Heart left ventricle (tissue), 16 donors: Measurements from ENCODE around the gene FCRL5. TPM values are rescaled to one million over a fixed set of nuclear protein-coding genes. Genes with fewer than 3 reads are reported as not detected.

Experiments used
- ATAC-seq, 4 donors: fragments of 200-7000 bp; cut with Tn5 transposase; one replicate each; pipeline ENCODE4 v1.9.1; 2020 to 2022; ENCODE audit warnings: moderate library complexity in 4 of 4, mild to moderate bottlenecking in 3 of 4, moderate number of reproducible peaks in 1 of 4
- DNase-seq, 5 donors: peaks; one replicate each; pipeline ENCODE4 v3.0.0-alpha.2; 2020
- H3K27ac ChIP-seq, 12 donors: fragments of 200-600 bp; sonication (generic) in 4 of 12; one replicate each; pipeline versions ENCODE4 v1.5.0 to v1.8.0; 2016 to 2022; ENCODE audit warnings: mild to moderate bottlenecking in 2 of 12
- H3K27me3 ChIP-seq, 9 donors: fragments of 200-600 bp; sonication (generic) in 2 of 9; one replicate each; pipeline versions ENCODE4 v1.5.1 to v1.8.0; 2016 to 2022; ENCODE audit warnings: mild to moderate bottlenecking in 3 of 9
- H3K36me3 ChIP-seq, 9 donors: fragments of 200-600 bp; sonication (generic) in 2 of 9; one replicate each; pipeline versions ENCODE4 v1.5.0 to v1.8.0; 2018 to 2022; ENCODE audit warnings: mild to moderate bottlenecking in 2 of 9
- H3K4me1 ChIP-seq, 12 donors: fragments of 200-600 bp; sonication (generic) in 4 of 12; one replicate each; pipeline versions ENCODE4 v1.5.0 to v1.8.0; 2016 to 2022; ENCODE audit warnings: mild to moderate bottlenecking in 3 of 12
- H3K4me3 ChIP-seq, 12 donors: fragments of 200-600 bp; sonication (generic) in 4 of 12; one replicate each; pipeline versions ENCODE4 v1.5.0 to v1.8.0; 2017 to 2022; ENCODE audit warnings: mild to moderate bottlenecking in 9 of 12, moderate library complexity in 4 of 12
- H3K9me3 ChIP-seq, 12 donors: fragments of 200-600 bp; sonication (generic) in 4 of 12; one replicate each; pipeline versions ENCODE4 v1.5.0 to v1.8.0; 2016 to 2022; ENCODE audit warnings: mild to moderate bottlenecking in 1 of 12
- CTCF ChIP-seq, 12 donors: fragments of 200-600 bp; sonication (generic) in 4 of 12; IDR thresholded peaks; one replicate each; pipeline versions ENCODE4 v1.5.0 to v1.8.0; 2018 to 2022; ENCODE audit warnings: antibody characterized with exemption in 12 of 12, mild to moderate bottlenecking in 5 of 12
- POLR2A ChIP-seq, 2 donors: fragments of 450-650 bp; IDR thresholded peaks; one replicate each; pipeline ENCODE4 v1.6.1; 2017; ENCODE audit warnings: antibody characterized with exemption in 2 of 2, mild to moderate bottlenecking in 2 of 2, moderate library complexity in 2 of 2
- WGBS, 4 donors: extraction: QIAGEN DNeasy Blood & Tissue Kit in 2 of 4; methylation state at CpG; one replicate each; pipeline versions ENCODE4 v1.1.5 to v1.1.7; 2013 to 2018; 5-methylcytosine and 5-hydroxymethylcytosine counted together
- intact Hi-C, 10 donors: fragments of 100-400 bp; cut with DNase I; formaldehyde crosslinking; loops; one replicate each; pipeline versions ENCODE4 v1.11.1 to v1.14.2; 2022
- polyA plus RNA-seq, 2 donors: library from polyadenylated mRNA; stranded (reverse); fragments of 200-250 nt; gene quantifications; one replicate each; pipeline ENCODE4 v1.2.3, GENCODE V29; 2013
- total RNA-seq, 9 donors: library from RNA; depleted of rRNA in 2 of 9; stranded (reverse); fragments of >200 nt in 2 of 9; fragmentation: NEBNext Ultra II Directional in 3 of 9; extraction: Animal tissue kit (Norgen Biotek cat#: 25700) in 3 of 9; gene quantifications; one replicate each; pipeline versions ENCODE4 v1.1.0 to v1.2.4, GENCODE V29; 2016 to 2023
- donor health status: ischemic (EF 13 %, LVEDD 7.1; RV severe dilation, severe dysfunction).
- donor health status: healthy with polysubstance abuse.
- donor health status: DM: no; HTN: yes; CAD: no.
- donor health status: DM: no; HTN: no; CAD: no.
- donor health status: ischemic (EF 25% LVEDD 6.9; RV normal size, moderate dysfunction).
- donor health status: ischemic (EF 25% LVEDD 5.7; RV mildly dilated, moderate dysfunction).
- donor health status: healthy.
- donor health status: DM: yes; HTN: yes; CAD: no.
- donor health status: ischemic (EF 35%, LVEDD 5.7; RV mildly dilated, moderate dysfunction).
- donor health status: nonischemic (EF 11% LVEDD 7.7; RV severe dilation, severe dysfunction).
- donor health status: DM: yes; HTN: yes; CAD: no.
- donor health status: PGD.
- donor health status: ischemic (EF 29% LVEDD 5.4; RV normal size, mild dysfunction).
- donor health status: nonischemic (EF 23%, LVEDD 6.1; RV moderate dilation, normal function).

FCRL5 gene
- total and polyA plus RNA-seq, 11 donors, result 0.04 to 0.32 (median 0.08) TPM; not detected in 7

- H3K36me3 ChIP-seq, result no peaks in the 10 kb centered on the region
- TF ChIP-seq POLR2A (IDR thresholded peaks at IDR 0.05) (no peak), CTCF (IDR thresholded peaks at IDR 0.05) (no peak)
- H3K27me3 ChIP-seq, result peaks cover 0 to 9% (median 0%) of the 10 kb centered on the region in 9 donors
- intact Hi-C loops, result no loop called here
- ATAC-seq (no peak), DNase-seq (no peak)
- 66 to 73% (median 70%) methylated on average over 5 of the region's 5 CpGs for WGBS, 4 donors
- no peak overlapping the region for H3K4me3 ChIP-seq
- no peaks in the 10 kb centered on the region for H3K4me1 ChIP-seq
- H3K9me3 ChIP-seq, result no peaks in the 10 kb centered on the region
- no peak overlapping the region for H3K27ac ChIP-seq
Observed at GRCh38 chr1:157466011-157466410, 86.3 kb downstream of the FCRL5 start.

Other genes with a start within 250 kb of the FCRL5 start
- gene FCRL4, start 45.6 kb upstream of the FCRL5 start, total RNA-seq, result not detected
- not detected for gene FCRL4, start 45.6 kb upstream of the FCRL5 start, polyA plus RNA-seq
- gene FCRL3, start 148.3 kb upstream of the FCRL5 start, total RNA-seq, result 1 to 10 TPM in 2 of 9 donors, under 1 TPM in 1, not detected in 6; 0.20 to 1.4 (median 1.0) TPM
- under 1 TPM in 1 of 2 donors, not detected in 1; 0.04 TPM for gene FCRL3, start 148.3 kb upstream of the FCRL5 start, polyA plus RNA-seq
- not detected for gene FCRL2, start 224.6 kb upstream of the FCRL5 start, total RNA-seq
- gene FCRL2, start 224.6 kb upstream of the FCRL5 start, polyA plus RNA-seq, result under 1 TPM in 1 of 2 donors, not detected in 1; 0.07 TPM